GM23338 (cell line): ENCODE results near the gene ZFR2. TPM values are rescaled to one million over a fixed set of nuclear protein-coding genes. Genes with fewer than 3 reads are reported as not detected.

Source experiments
- ATAC-seq: fragments of 200-7000 bp; cut with Tn5 transposase; 3 replicates; pipeline ENCODE4 v1.9.1; 2020
- DNase-seq: peaks from one replicate; pipeline ENCODE4 v3.0.0-alpha.2; 2015; ENCODE audit warnings: low spot score
- H2AFZ ChIP-seq: fragments of 200-600 bp; sonication (generic); 2 replicates; pipeline ENCODE4 v1.8.0; 2016; ENCODE audit warnings: antibody characterized with exemption, mild to moderate bottlenecking, moderate library complexity
- H3F3A ChIP-seq: fragments of 200-600 bp; sonication (generic); replicated peaks from 2 replicates; pipeline ENCODE4 v1.8.0; 2017; ENCODE audit warnings: antibody characterized with exemption, mixed run types, low read depth
- H3K27ac ChIP-seq: fragments of 200-600 bp; sonication (generic); 2 replicates; pipeline ENCODE4 v1.6.1; 2016; ENCODE audit warnings: low read depth
- H3K27me3 ChIP-seq: fragments of 200-600 bp; sonication (generic); 2 replicates; pipeline ENCODE4 v1.8.0; 2016; ENCODE audit warnings: mild to moderate bottlenecking, mixed run types, moderate library complexity; ENCODE audit not compliant: insufficient read depth
- H3K36me3 ChIP-seq: fragments of 200-600 bp; sonication (generic); 2 replicates; pipeline ENCODE4 v1.8.0; 2016; ENCODE audit warnings: mild to moderate bottlenecking; ENCODE audit not compliant: insufficient read depth
- H3K4me1 ChIP-seq: fragments of 200-600 bp; sonication (generic); 2 replicates; pipeline ENCODE4 v1.8.0; 2016; ENCODE audit warnings: mild to moderate bottlenecking, moderate library complexity; ENCODE audit not compliant: insufficient read depth
- H3K4me2 ChIP-seq: fragments of 200-600 bp; sonication (generic); 2 replicates; pipeline ENCODE4 v1.7.1; 2017; ENCODE audit warnings: mixed run types
- H3K4me3 ChIP-seq: fragments of 200-600 bp; sonication (generic); 2 replicates; pipeline ENCODE4 v1.6.1; 2016; ENCODE audit warnings: mixed run types
- H3K79me2 ChIP-seq: fragments of 200-600 bp; sonication (generic); replicated peaks from 2 replicates; pipeline ENCODE4 v1.8.0; 2017; ENCODE audit warnings: mild to moderate bottlenecking; ENCODE audit not compliant: insufficient read depth
- H3K9me2 ChIP-seq: fragments of 200-600 bp; sonication (generic); 2 replicates; pipeline ENCODE4 v1.8.0; 2017; ENCODE audit not compliant: insufficient read depth
- H4K20me1 ChIP-seq: fragments of 200-600 bp; sonication (generic); replicated peaks from 2 replicates; pipeline ENCODE4 v1.8.0; 2017; ENCODE audit warnings: mild to moderate bottlenecking; ENCODE audit not compliant: insufficient read depth
- H3K27ac Mint-ChIP-seq: 2 replicates; pipeline ENCODE4 v1.8.0; 2020; ENCODE audit warnings: inconsistent platforms, mild to moderate bottlenecking, moderate library complexity, mixed read lengths
- H3K27me3 Mint-ChIP-seq: 3 replicates; pipeline ENCODE4 v1.8.0; 2022; ENCODE audit warnings: low read depth, mild to moderate bottlenecking, moderate library complexity, mixed read lengths, inconsistent platforms; ENCODE audit not compliant: insufficient read depth, poor library complexity
- H3K36me3 Mint-ChIP-seq: 3 replicates; pipeline ENCODE4 v1.8.0; 2021; ENCODE audit warnings: low read depth, mild to moderate bottlenecking, inconsistent platforms, moderate library complexity, mixed read lengths
- H3K4me1 Mint-ChIP-seq: 3 replicates; pipeline ENCODE4 v1.8.0; 2020; ENCODE audit warnings: mild to moderate bottlenecking, inconsistent platforms, mixed read lengths
- H3K4me3 Mint-ChIP-seq: 3 replicates; pipeline ENCODE4 v1.8.0; 2021; ENCODE audit warnings: moderate library complexity, mild to moderate bottlenecking, inconsistent platforms, mixed read lengths
- H3K9me3 Mint-ChIP-seq: 3 replicates; pipeline ENCODE4 v1.8.0; 2020; ENCODE audit warnings: moderate library complexity, mild to moderate bottlenecking, inconsistent platforms, mixed read lengths
- CREB1 ChIP-seq: fragments of 250-450 bp; sonication (Bioruptor Pico); IDR thresholded peaks from 2 replicates; pipeline ENCODE4 v1.5.0; 2020; ENCODE audit warnings: low read depth, mild to moderate bottlenecking, moderate library complexity
- EZH2 ChIP-seq: fragments of 200-600 bp; sonication (generic); IDR thresholded peaks from one replicate; pipeline ENCODE4 v1.8.0; 2017; ENCODE audit warnings: antibody characterized with exemption, mild to moderate bottlenecking, low read depth; ENCODE audit not compliant: unreplicated experiment
- EZH2phosphoT487 ChIP-seq: fragments of 200-600 bp; sonication (generic); IDR thresholded peaks from one replicate; pipeline ENCODE4 v1.8.1; 2018; ENCODE audit warnings: antibody characterized with exemption; ENCODE audit not compliant: unreplicated experiment
- JUNB ChIP-seq: IDR thresholded peaks from one replicate; pipeline ENCODE4 v1.6.1; 2016; ENCODE audit warnings: antibody characterized with exemption; ENCODE audit not compliant: unreplicated experiment
- NANOG ChIP-seq: IDR thresholded peaks from 2 replicates; pipeline ENCODE4 v1.6.1; 2016; ENCODE audit warnings: antibody characterized with exemption, borderline replicate concordance
- POLR2AphosphoS5 ChIP-seq: IDR thresholded peaks from 2 replicates; pipeline ENCODE4 v1.6.1; 2016; ENCODE audit warnings: antibody characterized with exemption, low read depth
- STAT1 ChIP-seq: IDR thresholded peaks from one replicate; pipeline ENCODE4 v1.6.1; 2016; ENCODE audit warnings: antibody characterized with exemption; ENCODE audit not compliant: unreplicated experiment
- ZNF114 ChIP-seq: fragments of 250-450 bp; sonication (Bioruptor Pico); IDR thresholded peaks from 2 replicates; pipeline ENCODE4 v1.5.0; 2020; ENCODE audit warnings: mild to moderate bottlenecking, moderate library complexity
- ZNF331 ChIP-seq: fragments of 250-450 bp; sonication (Bioruptor Pico); IDR thresholded peaks from 2 replicates; pipeline ENCODE4 v1.5.0; 2020; ENCODE audit warnings: low read depth, mild to moderate bottlenecking, moderate library complexity
- polyA plus RNA-seq: library from polyadenylated mRNA; unstranded; fragments of >200 nt; fragmentation: Nextera tagmentation; extraction: Ambion mirVana; gene quantifications from 2 replicates; pipeline ENCODE4 v1.2.1, GENCODE V29; 2016
- total RNA-seq: library from RNA; depleted of rRNA; stranded (reverse); fragments of >200 nt; shearing (Covaris generic); gene quantifications from 2 replicates; pipeline ENCODE4 v1.2.3, GENCODE V29; 2014
- TF ChIP-seq, protein P1 (sequence below), 2 experiments: fragments of 200-600 bp in 1 of 2; sonication (generic) in 1 of 2; conservative IDR thresholded peaks; 2 replicates each; pipeline versions ENCODE4 v1.5.1 to v1.6.1; 2016 to 2017; ENCODE audit warnings: antibody characterized with exemption in 2 of 2, low read depth in 2 of 2, mild to moderate bottlenecking in 2 of 2, moderate library complexity in 1 of 2
- TF ChIP-seq, protein P2 (sequence below): IDR thresholded peaks from 2 replicates; pipeline ENCODE4 v1.6.1; 2016; ENCODE audit warnings: antibody characterized with exemption
- TF ChIP-seq, protein P3 (sequence below): IDR thresholded peaks from one replicate; pipeline ENCODE4 v1.6.1; 2018; ENCODE audit warnings: antibody characterized with exemption; ENCODE audit not compliant: unreplicated experiment
- TF ChIP-seq, protein P4 (sequence below): fragments of 250-450 bp; sonication (Bioruptor Pico); IDR thresholded peaks from 2 replicates; pipeline ENCODE4 v1.5.0; 2020; ENCODE audit warnings: mild to moderate bottlenecking, moderate library complexity

ZFR2 gene
- total and polyA plus RNA-seq, 2 experiments from 2014 or later = 15.8 to 31.3 TPM

DNA sequence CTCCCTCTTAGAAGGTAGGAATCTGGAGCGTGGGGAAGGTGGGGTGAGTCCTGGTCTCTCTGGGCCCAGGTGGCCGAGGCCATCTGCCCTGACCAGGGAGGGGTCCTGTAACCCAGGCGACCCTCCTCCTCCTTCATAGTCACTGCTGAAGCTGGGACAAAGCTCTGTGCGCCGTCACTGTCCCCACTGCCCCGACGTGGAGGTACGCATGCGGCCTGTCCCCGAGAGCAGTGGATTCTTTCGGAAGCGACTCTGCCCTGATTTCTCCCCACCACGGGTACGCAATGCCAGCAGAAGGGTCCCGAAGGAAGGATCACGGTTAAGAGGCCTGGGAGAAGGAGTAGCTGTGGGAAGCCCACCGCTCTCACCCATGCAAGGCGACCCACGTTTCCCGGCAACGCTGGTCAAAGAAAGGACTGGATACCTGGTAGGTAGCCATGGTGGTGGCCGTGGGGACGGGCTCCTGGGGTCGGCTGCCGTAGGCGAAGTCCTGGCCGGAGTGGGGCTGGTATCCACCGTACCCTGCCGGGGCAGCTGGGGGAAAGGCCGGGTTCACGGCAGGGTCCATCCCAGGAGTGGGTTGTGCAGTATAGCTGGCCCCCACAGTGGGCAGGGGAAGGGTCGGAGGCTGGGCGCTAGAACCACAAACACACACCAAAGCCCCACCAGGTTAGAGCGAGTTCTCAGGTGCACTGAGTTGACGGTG, 34.3 kb downstream of the ZFR2 start:
- no peaks in the 10 kb centered on the region for H3K36me3 Mint-ChIP-seq
- H2AFZ ChIP-seq = no peak overlapping the region
- DNase-seq (no peak), ATAC-seq (no peak)
- no peaks in the 10 kb centered on the region for H3K27me3 ChIP-seq
- H3K79me2 ChIP-seq = no peaks in the 10 kb centered on the region
- no peak overlapping the region for H3K4me3 Mint-ChIP-seq
- H3K27ac ChIP-seq = no peak overlapping the region
- H3K4me3 ChIP-seq = no peak overlapping the region
- no peak for TF ChIP-seq CREB1 (CRISPR knock-in tag)
- no peak for TF ChIP-seq EZH2phosphoT487
- TF ChIP-seq, protein P1, sequence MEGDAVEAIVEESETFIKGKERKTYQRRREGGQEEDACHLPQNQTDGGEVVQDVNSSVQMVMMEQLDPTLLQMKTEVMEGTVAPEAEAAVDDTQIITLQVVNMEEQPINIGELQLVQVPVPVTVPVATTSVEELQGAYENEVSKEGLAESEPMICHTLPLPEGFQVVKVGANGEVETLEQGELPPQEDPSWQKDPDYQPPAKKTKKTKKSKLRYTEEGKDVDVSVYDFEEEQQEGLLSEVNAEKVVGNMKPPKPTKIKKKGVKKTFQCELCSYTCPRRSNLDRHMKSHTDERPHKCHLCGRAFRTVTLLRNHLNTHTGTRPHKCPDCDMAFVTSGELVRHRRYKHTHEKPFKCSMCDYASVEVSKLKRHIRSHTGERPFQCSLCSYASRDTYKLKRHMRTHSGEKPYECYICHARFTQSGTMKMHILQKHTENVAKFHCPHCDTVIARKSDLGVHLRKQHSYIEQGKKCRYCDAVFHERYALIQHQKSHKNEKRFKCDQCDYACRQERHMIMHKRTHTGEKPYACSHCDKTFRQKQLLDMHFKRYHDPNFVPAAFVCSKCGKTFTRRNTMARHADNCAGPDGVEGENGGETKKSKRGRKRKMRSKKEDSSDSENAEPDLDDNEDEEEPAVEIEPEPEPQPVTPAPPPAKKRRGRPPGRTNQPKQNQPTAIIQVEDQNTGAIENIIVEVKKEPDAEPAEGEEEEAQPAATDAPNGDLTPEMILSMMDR (conservative IDR thresholded peaks at IDR 0.05; ENCODE audit: low read depth in 2 of 2) = no peak
- TF ChIP-seq, protein P2, sequence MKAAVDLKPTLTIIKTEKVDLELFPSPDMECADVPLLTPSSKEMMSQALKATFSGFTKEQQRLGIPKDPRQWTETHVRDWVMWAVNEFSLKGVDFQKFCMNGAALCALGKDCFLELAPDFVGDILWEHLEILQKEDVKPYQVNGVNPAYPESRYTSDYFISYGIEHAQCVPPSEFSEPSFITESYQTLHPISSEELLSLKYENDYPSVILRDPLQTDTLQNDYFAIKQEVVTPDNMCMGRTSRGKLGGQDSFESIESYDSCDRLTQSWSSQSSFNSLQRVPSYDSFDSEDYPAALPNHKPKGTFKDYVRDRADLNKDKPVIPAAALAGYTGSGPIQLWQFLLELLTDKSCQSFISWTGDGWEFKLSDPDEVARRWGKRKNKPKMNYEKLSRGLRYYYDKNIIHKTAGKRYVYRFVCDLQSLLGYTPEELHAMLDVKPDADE = no peak
- TF ChIP-seq, protein P3, sequence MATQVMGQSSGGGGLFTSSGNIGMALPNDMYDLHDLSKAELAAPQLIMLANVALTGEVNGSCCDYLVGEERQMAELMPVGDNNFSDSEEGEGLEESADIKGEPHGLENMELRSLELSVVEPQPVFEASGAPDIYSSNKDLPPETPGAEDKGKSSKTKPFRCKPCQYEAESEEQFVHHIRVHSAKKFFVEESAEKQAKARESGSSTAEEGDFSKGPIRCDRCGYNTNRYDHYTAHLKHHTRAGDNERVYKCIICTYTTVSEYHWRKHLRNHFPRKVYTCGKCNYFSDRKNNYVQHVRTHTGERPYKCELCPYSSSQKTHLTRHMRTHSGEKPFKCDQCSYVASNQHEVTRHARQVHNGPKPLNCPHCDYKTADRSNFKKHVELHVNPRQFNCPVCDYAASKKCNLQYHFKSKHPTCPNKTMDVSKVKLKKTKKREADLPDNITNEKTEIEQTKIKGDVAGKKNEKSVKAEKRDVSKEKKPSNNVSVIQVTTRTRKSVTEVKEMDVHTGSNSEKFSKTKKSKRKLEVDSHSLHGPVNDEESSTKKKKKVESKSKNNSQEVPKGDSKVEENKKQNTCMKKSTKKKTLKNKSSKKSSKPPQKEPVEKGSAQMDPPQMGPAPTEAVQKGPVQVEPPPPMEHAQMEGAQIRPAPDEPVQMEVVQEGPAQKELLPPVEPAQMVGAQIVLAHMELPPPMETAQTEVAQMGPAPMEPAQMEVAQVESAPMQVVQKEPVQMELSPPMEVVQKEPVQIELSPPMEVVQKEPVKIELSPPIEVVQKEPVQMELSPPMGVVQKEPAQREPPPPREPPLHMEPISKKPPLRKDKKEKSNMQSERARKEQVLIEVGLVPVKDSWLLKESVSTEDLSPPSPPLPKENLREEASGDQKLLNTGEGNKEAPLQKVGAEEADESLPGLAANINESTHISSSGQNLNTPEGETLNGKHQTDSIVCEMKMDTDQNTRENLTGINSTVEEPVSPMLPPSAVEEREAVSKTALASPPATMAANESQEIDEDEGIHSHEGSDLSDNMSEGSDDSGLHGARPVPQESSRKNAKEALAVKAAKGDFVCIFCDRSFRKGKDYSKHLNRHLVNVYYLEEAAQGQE = no peak
- TF ChIP-seq NANOG = no peak
- no peak for TF ChIP-seq JUNB
- TF ChIP-seq, protein P4, sequence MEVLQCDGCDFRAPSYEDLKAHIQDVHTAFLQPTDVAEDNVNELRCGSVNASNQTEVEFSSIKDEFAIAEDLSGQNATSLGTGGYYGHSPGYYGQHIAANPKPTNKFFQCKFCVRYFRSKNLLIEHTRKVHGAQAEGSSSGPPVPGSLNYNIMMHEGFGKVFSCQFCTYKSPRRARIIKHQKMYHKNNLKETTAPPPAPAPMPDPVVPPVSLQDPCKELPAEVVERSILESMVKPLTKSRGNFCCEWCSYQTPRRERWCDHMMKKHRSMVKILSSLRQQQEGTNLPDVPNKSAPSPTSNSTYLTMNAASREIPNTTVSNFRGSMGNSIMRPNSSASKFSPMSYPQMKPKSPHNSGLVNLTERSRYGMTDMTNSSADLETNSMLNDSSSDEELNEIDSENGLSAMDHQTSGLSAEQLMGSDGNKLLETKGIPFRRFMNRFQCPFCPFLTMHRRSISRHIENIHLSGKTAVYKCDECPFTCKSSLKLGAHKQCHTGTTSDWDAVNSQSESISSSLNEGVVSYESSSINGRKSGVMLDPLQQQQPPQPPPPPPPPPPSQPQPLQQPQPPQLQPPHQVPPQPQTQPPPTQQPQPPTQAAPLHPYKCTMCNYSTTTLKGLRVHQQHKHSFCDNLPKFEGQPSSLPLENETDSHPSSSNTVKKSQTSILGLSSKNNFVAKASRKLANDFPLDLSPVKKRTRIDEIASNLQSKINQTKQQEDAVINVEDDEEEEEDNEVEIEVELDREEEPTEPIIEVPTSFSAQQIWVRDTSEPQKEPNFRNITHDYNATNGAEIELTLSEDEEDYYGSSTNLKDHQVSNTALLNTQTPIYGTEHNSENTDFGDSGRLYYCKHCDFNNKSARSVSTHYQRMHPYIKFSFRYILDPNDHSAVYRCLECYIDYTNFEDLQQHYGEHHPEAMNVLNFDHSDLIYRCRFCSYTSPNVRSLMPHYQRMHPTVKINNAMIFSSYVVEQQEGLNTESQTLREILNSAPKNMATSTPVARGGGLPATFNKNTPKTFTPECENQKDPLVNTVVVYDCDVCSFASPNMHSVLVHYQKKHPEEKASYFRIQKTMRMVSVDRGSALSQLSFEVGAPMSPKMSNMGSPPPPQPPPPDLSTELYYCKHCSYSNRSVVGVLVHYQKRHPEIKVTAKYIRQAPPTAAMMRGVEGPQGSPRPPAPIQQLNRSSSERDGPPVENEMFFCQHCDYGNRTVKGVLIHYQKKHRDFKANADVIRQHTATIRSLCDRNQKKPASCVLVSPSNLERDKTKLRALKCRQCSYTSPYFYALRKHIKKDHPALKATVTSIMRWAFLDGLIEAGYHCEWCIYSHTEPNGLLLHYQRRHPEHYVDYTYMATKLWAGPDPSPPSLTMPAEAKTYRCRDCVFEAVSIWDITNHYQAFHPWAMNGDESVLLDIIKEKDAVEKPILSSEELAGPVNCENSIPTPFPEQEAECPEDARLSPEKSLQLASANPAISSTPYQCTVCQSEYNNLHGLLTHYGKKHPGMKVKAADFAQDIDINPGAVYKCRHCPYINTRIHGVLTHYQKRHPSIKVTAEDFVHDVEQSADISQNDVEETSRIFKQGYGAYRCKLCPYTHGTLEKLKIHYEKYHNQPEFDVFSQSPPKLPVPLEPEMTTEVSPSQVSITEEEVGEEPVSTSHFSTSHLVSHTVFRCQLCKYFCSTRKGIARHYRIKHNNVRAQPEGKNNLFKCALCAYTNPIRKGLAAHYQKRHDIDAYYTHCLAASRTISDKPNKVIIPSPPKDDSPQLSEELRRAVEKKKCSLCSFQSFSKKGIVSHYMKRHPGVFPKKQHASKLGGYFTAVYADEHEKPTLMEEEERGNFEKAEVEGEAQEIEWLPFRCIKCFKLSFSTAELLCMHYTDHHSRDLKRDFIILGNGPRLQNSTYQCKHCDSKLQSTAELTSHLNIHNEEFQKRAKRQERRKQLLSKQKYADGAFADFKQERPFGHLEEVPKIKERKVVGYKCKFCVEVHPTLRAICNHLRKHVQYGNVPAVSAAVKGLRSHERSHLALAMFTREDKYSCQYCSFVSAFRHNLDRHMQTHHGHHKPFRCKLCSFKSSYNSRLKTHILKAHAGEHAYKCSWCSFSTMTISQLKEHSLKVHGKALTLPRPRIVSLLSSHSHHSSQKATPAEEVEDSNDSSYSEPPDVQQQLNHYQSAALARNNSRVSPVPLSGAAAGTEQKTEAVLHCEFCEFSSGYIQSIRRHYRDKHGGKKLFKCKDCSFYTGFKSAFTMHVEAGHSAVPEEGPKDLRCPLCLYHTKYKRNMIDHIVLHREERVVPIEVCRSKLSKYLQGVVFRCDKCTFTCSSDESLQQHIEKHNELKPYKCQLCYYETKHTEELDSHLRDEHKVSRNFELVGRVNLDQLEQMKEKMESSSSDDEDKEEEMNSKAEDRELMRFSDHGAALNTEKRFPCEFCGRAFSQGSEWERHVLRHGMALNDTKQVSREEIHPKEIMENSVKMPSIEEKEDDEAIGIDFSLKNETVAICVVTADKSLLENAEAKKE = no peak
- TF ChIP-seq ZNF114 (CRISPR knock-in tag) = no peak
- TF ChIP-seq POLR2AphosphoS5 = no peak
- no peak for TF ChIP-seq STAT1
- TF ChIP-seq ZNF331 (CRISPR knock-in tag) = no peak
- no peak for TF ChIP-seq EZH2
- peaks cover 17% of the 10 kb centered on the region for H3K9me3 Mint-ChIP-seq
- no peaks in the 10 kb centered on the region for H3K36me3 ChIP-seq
- peaks cover 2% of the 10 kb centered on the region for H3K27me3 Mint-ChIP-seq
- 0 out of 2 replicates have a peak, but pooled peaks cover 3% of the 10 kb centered on the region for H3F3A ChIP-seq
- no peaks in the 10 kb centered on the region for H3K9me2 ChIP-seq
- H3K4me1 Mint-ChIP-seq = no peaks in the 10 kb centered on the region
- H3K4me1 ChIP-seq = no peaks in the 10 kb centered on the region
- no peaks in the 10 kb centered on the region for H4K20me1 ChIP-seq
- H3K4me2 ChIP-seq = no peak overlapping the region
- H3K27ac Mint-ChIP-seq = no peak overlapping the region
